ENCODE results near the gene LY6G6C.

DNA sequence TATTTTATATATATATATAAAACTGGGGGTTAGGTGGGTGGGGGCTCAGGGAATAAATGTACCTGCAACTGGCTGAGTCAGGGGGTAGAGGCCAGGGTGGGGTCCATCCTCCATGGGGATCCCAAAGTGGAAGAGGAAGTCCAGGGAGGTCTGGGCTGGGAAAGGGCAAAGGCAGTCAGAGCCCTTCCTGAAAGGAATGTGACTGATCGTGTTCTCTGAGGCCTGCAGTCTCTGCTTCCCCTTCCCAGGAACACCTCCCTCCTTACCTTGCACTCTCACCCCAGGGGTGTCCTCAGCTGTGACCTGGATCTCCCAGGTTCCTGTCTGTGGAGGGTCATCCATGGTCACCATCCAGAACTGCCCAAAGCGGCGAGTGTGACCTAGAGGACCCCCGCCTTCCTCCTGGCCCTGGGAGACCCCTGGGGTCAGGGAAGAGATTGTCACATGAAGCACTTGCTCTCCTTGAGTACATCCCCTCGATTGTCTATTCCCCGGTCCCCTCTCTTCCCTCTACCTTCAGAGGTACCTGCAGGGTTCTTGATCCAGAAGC, 45.6 kb upstream of the LY6G6C start:
- no peak for TF ChIP-seq POLR2A (IDR thresholded peaks at IDR 0.05; ENCODE audit: extremely low read depth, insufficient read length)
- TF ChIP-seq, protein P1, sequence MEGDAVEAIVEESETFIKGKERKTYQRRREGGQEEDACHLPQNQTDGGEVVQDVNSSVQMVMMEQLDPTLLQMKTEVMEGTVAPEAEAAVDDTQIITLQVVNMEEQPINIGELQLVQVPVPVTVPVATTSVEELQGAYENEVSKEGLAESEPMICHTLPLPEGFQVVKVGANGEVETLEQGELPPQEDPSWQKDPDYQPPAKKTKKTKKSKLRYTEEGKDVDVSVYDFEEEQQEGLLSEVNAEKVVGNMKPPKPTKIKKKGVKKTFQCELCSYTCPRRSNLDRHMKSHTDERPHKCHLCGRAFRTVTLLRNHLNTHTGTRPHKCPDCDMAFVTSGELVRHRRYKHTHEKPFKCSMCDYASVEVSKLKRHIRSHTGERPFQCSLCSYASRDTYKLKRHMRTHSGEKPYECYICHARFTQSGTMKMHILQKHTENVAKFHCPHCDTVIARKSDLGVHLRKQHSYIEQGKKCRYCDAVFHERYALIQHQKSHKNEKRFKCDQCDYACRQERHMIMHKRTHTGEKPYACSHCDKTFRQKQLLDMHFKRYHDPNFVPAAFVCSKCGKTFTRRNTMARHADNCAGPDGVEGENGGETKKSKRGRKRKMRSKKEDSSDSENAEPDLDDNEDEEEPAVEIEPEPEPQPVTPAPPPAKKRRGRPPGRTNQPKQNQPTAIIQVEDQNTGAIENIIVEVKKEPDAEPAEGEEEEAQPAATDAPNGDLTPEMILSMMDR (IDR thresholded peaks at IDR 0.05; ENCODE audit: low read depth, low read length) = no peak
- TF ChIP-seq, protein P2, sequence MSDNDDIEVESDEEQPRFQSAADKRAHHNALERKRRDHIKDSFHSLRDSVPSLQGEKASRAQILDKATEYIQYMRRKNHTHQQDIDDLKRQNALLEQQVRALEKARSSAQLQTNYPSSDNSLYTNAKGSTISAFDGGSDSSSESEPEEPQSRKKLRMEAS (IDR thresholded peaks at IDR 0.05; ENCODE audit: low read depth, low read length) = no peak

Data from NB4 (cell line).